NCI-H2227 treated with DMSO at 0.1 percent for 48 hours (cell line): ENCODE results near the gene MAP3K13.

ENCODE experiments used
- DNase-seq: peaks from one replicate; lab custom pipeline; 2025; lab: John Stamatoyannopoulos, UW

MAP3K13 gene

GRCh38 chr3:185362850-185363661 lies at the start of gene MAP3K13:
Gene MAP3K13, plus strand, starts transcription at chr3:185363136. Its CDS starts 65,446 bp downstream, at chr3:185428582.
- DNase-seq = peak; percentile 92

GRCh38 chr3:185313693-185314246 lies 49.2 kb upstream of the MAP3K13 start:
- no peak for DNase-seq

GRCh38 chr3:185316740-185317412 lies 46.1 kb upstream of the MAP3K13 start:
- DNase-seq = no peak

GRCh38 chr3:185317674-185318073 lies 45.3 kb upstream of the MAP3K13 start:
- DNase-seq = no peak

- DNase-seq = no peak
These were observed 44.8 kb upstream of the MAP3K13 start for GRCh38 chr3:185318141-185318540.

GRCh38 chr3:185319801-185320200 lies 43.1 kb upstream of the MAP3K13 start:
- no peak for DNase-seq

GRCh38 chr3:185320949-185321348 lies 42.0 kb upstream of the MAP3K13 start:
- no peak for DNase-seq

- no peak for DNase-seq
These were observed 40.7 kb upstream of the MAP3K13 start for GRCh38 chr3:185322101-185322719.

- DNase-seq = no peak
These were observed 36.8 kb upstream of the MAP3K13 start for GRCh38 chr3:185325946-185326791.

- no peak for DNase-seq
These were observed 35.9 kb upstream of the MAP3K13 start for GRCh38 chr3:185327062-185327461.

- no peak for DNase-seq
These were observed 34.5 kb upstream of the MAP3K13 start for GRCh38 chr3:185328324-185329004.

GRCh38 chr3:185330238-185330637 lies 32.7 kb upstream of the MAP3K13 start:
- no peak for DNase-seq

- DNase-seq = no peak
These were observed 32.3 kb upstream of the MAP3K13 start for GRCh38 chr3:185330644-185331043.

- DNase-seq = no peak
These were observed 30.8 kb upstream of the MAP3K13 start for GRCh38 chr3:185332026-185332735.

GRCh38 chr3:185335799-185336198 lies 27.1 kb upstream of the MAP3K13 start:
- no peak for DNase-seq

- no peak for DNase-seq
These were observed 25.6 kb upstream of the MAP3K13 start for GRCh38 chr3:185337231-185337816.

GRCh38 chr3:185339945-185340344 lies 23.0 kb upstream of the MAP3K13 start:
- no peak for DNase-seq

GRCh38 chr3:185340751-185341150 lies 22.2 kb upstream of the MAP3K13 start:
- no peak for DNase-seq

GRCh38 chr3:185341616-185342458 lies 21.1 kb upstream of the MAP3K13 start:
- no peak for DNase-seq
